Fibroblast of pulmonary artery (primary cell): ENCODE results near the gene FPR2.

ENCODE experiments used
- DNase-seq: peaks from one replicate; pipeline ENCODE4 v3.0.0-alpha.2; 2010; ENCODE audit warnings: low read depth
- H3K4me3 ChIP-seq: replicated peaks from 2 replicates; pipeline ENCODE4 v1.5.1; 2011; ENCODE audit warnings: low read depth, mild to moderate bottlenecking, control low read depth, low read length, moderate library complexity
- TF ChIP-seq, protein P1 (sequence below): IDR thresholded peaks from 2 replicates; pipeline ENCODE4 v1.5.1; 2011; ENCODE audit warnings: mild to moderate bottlenecking, control low read depth, low read length, inconsistent platforms; ENCODE audit errors: missing control alignments

The FPR2 gene

DNA sequence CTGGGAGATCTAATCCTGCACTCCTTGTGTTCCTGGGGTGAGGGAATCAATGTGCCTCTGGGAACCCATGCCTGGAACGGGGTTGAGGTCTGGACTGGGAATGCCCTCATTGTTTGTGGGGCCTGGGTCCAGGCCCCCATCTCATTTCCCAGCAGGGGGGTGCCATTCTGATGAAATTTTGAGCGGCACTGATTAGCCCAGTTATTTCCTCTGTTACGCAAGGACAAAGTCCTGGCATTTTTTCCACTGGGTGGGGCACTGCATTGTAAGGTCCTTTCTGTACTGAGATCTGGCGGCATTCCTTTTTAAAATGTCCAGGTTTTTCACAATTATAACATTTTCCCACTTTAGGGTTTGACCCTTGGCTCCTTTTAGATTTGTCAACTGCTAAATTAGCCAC, 48.8 kb downstream of the FPR2 start:
- TF ChIP-seq, protein P1, sequence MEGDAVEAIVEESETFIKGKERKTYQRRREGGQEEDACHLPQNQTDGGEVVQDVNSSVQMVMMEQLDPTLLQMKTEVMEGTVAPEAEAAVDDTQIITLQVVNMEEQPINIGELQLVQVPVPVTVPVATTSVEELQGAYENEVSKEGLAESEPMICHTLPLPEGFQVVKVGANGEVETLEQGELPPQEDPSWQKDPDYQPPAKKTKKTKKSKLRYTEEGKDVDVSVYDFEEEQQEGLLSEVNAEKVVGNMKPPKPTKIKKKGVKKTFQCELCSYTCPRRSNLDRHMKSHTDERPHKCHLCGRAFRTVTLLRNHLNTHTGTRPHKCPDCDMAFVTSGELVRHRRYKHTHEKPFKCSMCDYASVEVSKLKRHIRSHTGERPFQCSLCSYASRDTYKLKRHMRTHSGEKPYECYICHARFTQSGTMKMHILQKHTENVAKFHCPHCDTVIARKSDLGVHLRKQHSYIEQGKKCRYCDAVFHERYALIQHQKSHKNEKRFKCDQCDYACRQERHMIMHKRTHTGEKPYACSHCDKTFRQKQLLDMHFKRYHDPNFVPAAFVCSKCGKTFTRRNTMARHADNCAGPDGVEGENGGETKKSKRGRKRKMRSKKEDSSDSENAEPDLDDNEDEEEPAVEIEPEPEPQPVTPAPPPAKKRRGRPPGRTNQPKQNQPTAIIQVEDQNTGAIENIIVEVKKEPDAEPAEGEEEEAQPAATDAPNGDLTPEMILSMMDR = no peak
- peak; percentile 70 for DNase-seq
- no peak overlapping the region for H3K4me3 ChIP-seq

- H3K4me3 ChIP-seq = no peak overlapping the region
- TF ChIP-seq, protein P1 = no peak
- DNase-seq = peak; percentile 21
These were observed 49.2 kb downstream of the FPR2 start for GRCh38 chr19:51810223-51810622.

- DNase-seq = no peak
These were observed 50.4 kb downstream of the FPR2 start for GRCh38 chr19:51811344-51811743.

DNA sequence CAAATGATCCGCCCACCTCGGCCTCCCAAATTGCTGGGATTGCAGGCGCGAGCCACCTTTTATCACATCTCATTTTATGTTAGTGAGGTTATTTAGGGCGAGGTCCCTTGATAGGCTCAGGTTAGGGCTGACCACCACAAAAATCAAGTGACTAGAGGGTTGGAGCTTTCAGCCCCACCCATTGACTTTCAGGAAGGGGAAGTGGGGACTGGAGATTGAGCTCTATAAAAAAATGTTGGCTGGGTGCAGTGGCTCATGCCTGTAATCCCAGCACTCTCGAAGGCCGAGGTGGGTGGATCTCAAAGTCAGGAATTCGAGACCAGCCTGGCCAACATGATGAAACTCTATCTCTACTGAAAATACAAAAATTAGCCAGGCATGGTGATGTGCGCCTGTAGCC, 54.1 kb downstream of the FPR2 start:
- no peak overlapping the region for H3K4me3 ChIP-seq
- TF ChIP-seq, protein P1 = no peak
- no peak for DNase-seq

More at GRCh38 chr19:51811344-51811743, 50.4 kb downstream of the FPR2 start:
- H3K4me3 ChIP-seq = no peak overlapping the region
- TF ChIP-seq, protein P1 = no peak

- no peak overlapping the region for H3K4me3 ChIP-seq
- TF ChIP-seq, protein P1 = no peak
- no peak for DNase-seq
These were observed 55.7 kb downstream of the FPR2 start for GRCh38 chr19:51816711-51817110.

DNA sequence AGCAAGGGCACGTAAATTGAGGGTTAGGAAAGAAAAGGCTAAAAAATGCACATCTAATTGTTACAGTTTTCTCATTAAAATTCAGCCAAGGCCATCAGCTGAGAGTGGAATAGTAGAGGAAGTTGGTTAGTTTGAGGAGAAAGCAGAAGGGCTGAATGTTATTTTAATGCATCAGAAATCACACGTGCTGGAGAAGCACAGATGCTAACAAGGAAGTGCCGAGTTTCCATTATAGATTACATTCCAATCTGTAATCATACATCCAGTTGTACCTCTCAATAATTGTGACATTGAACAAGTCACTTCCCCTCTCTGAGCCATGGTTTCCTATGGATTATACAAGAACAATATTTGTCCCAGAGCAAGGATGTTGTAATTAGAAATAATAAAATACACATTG, 59.0 kb downstream of the FPR2 start:
- no peak for DNase-seq
- TF ChIP-seq, protein P1 = no peak
- no peak overlapping the region for H3K4me3 ChIP-seq
